NCI-H1436 treated with DMSO at 0.1 percent for 48 hours (cell line): ENCODE measurements around the gene MAP3K10.
"Not testable (repeated sequence)": the region's sequence is repeated elsewhere in the genome, so short reads cannot be mapped to it uniquely, and the experiment has no call there.

Source experiments
- DNase-seq: peaks from one replicate; lab custom pipeline; 2025; lab: John Stamatoyannopoulos, UW

Gene MAP3K10

GRCh38 chr19:40217027-40217810, 26.0 kb downstream of the MAP3K10 start:
- peak; percentile 12 for DNase-seq

- DNase-seq: no peak
Observed at GRCh38 chr19:40217934-40218890, 27.0 kb downstream of the MAP3K10 start, which contains the start of gene TTC9B. Gene TTC9B, minus strand, starts transcription at chr19:40218384. Its CDS starts 3 bp downstream, at chr19:40218381.

- not testable (repeated sequence) for DNase-seq
Observed at GRCh38 chr19:40219029-40219428, 27.8 kb downstream of the MAP3K10 start.

GRCh38 chr19:40219721-40220276, 28.6 kb downstream of the MAP3K10 start:
- peak; percentile 51 for DNase-seq

GRCh38 chr19:40220674-40221073, 29.4 kb downstream of the MAP3K10 start:
- no peak for DNase-seq

- peak; percentile 59 for DNase-seq
Observed at GRCh38 chr19:40221858-40222619, 30.8 kb downstream of the MAP3K10 start.

GRCh38 chr19:40223135-40223822, 32.1 kb downstream of the MAP3K10 start:
- DNase-seq: no peak

- DNase-seq: no peak
Observed at GRCh38 chr19:40224342-40225150, 33.3 kb downstream of the MAP3K10 start.

GRCh38 chr19:40225440-40226305, 34.4 kb downstream of the MAP3K10 start:
- no peak for DNase-seq

GRCh38 chr19:40228346-40228745, 37.1 kb downstream of the MAP3K10 start:
- no peak for DNase-seq

GRCh38 chr19:40228863-40229262, 37.6 kb downstream of the MAP3K10 start:
- DNase-seq: no peak

GRCh38 chr19:40229484-40229883, 38.3 kb downstream of the MAP3K10 start:
- DNase-seq: no peak

- no peak for DNase-seq
Observed at GRCh38 chr19:40229926-40230417, 38.7 kb downstream of the MAP3K10 start.

- DNase-seq: no peak
Observed at GRCh38 chr19:40231057-40231456, 39.8 kb downstream of the MAP3K10 start.

- no peak for DNase-seq
Observed at GRCh38 chr19:40231544-40232424, 40.6 kb downstream of the MAP3K10 start.

GRCh38 chr19:40232479-40232878, 41.3 kb downstream of the MAP3K10 start:
- DNase-seq: no peak

GRCh38 chr19:40232949-40233810, 42.0 kb downstream of the MAP3K10 start:
- DNase-seq: no peak
